ENCODE results near the gene WTIP.

The WTIP gene

DNA sequence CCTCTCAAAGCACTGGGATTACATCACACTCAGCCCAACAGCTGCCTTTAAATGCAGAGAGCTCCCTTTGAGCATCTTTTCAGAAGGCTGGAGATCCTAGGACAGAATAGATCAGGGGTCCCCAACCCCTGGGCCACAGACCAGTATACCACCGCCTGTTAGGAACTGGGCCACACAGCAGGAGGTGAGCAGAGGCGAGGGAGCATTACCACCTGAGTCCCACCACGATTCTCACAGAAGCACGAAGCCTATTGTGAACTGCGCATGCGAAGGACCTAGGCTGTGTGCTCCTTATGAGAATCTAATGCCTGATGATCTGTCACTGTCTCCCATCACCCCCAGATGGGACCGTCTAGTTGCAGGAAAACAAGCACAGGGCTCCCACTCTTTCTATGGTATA lies 2.2 kb upstream of the WTIP start:
- no peak for DNase-seq

- DNase-seq = no peak
Observed at GRCh38 chr19:34480491-34480890, 1.1 kb upstream of the WTIP start.

DNA sequence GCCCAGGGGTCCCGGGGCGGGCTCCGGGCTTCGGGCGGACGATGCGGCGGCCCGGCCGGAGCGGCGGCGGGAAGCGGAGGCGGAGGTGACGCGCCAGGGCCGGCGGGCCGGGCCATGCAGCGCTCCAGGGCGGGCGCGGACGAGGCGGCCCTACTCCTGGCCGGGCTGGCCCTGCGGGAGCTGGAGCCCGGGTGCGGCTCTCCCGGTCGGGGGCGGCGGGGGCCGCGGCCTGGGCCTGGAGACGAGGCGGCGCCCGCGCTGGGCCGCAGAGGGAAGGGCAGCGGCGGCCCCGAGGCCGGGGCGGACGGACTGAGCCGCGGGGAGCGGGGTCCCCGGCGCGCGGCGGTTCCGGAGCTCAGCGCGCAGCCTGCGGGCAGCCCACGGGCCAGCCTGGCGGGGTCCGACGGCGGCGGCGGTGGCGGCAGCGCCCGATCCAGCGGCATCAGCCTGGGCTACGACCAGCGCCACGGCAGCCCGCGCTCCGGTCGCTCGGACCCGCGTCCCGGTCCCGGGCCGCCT lies 362 bp downstream of the WTIP start:
- DNase-seq = no peak

- DNase-seq = no peak
Observed at GRCh38 chr19:34482380-34483250, 1.1 kb downstream of the WTIP start.

GRCh38 chr19:34484328-34484727 lies 2.8 kb downstream of the WTIP start:
- DNase-seq = no peak

DNA sequence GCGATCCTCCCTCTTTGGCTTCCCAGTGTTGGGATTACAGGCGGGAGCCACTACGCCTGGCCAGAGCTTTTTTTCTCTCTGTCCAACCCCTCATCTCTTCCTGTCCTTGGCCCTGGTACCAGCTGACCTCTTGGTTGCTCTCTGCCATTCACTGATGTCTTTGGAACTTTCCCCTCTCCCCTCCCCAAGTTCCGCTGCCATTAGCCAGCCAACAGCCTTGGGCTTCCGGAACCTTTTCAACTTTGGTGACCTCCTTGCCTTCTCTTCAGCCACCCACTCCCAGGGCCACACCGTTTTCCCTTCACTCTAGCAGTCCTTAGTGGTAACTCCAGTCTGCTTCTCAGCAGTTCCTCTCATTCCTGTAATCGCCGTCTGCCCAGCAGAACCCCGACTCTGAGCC lies 4.3 kb downstream of the WTIP start:
- no peak for DNase-seq

DNA sequence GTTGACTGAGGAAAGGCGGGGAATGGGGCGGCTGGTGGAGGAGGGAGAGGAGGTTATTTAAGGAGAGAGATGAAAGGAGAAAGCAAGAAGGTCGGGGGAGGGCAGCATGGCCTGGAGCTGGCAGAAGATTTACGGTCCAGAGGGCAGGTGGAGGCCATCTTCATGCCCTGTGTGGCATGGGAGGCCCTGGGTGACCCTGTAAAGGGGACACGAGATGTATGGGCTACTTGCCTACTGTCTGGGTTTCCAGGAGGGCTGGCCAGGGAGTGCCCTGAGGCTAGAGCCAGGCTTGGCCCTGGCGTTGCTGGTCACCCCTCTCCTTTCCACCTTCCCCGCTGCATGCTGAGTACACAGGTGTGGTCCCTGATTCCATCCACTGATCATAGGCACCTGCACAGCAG lies 6.1 kb downstream of the WTIP start:
- DNase-seq = no peak

- no peak for DNase-seq
Observed at GRCh38 chr19:34489175-34489574, 7.6 kb downstream of the WTIP start.

GRCh38 chr19:34490141-34490766 lies 8.7 kb downstream of the WTIP start:
- no peak for DNase-seq

DNA sequence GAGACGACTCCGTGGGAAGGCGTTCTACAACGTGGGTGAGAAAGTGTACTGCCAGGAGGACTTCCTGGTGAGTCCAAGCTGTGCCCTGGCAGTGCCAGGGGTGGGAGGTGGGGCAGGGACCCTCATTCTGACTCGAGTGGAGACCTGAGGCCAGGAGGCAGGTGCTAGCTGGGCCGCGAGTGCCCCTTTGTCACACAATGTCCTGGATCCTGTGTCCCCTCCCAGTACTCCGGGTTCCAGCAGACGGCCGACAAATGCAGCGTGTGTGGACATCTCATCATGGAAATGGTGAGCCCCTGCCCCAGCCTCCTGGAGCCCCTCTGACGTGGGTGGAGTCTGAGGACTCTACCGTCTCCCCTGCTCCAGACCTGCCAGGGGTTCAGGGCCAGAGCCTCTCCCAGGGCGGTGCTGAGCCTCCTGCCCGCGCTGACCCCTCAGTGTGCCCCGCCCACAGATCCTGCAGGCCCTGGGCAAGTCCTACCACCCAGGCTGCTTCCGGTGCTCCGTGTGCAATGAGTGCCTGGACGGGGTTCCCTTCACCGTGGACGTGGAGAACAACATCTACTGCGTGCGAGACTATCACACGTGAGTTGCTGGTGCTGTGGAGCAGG lies 11.6 kb downstream of the WTIP start:
- no peak for DNase-seq

DNA sequence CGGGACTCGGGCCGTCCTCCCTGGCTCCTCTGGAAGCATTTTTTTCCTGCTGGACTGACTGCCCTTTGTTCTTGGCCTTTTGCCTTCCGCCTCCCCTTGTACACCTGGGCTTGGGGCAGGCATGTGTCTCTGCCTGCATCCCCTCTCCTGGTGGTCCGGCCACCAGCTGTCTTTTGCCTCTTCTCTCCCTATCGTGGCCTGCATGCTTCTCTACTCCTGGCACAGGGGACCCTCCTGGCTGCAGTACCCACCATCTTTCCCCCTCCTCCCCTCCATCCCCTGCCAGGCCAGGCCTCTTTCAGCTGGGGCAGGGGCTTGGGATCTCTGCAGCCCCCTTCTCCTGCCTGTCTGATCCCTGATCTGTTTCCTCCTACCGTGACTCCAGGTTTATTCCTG lies 12.1 kb downstream of the WTIP start:
- DNase-seq = no peak

DNA sequence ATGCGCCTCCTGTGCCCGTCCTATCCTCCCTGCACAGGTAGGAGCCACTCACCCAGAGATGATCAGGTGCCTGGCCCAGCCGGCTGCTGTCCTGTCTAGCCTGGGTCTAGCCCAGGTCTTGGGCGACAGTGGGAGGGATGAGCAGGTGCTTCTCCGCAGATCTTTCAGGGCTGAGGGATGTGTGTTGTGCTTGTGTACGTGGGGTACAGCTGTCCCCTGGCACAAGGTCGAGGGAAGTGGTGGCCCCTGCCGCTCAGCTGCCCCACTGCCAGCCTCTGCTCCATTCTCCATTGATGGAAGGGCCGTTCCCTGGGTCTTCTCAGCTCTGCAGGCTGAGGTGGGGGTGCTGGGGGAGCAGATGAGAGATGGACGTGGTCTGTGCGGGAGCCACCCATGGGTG lies 13.0 kb downstream of the WTIP start:
- DNase-seq = no peak

GRCh38 chr19:34495416-34495815 lies 13.9 kb downstream of the WTIP start:
- DNase-seq = no peak

DNA sequence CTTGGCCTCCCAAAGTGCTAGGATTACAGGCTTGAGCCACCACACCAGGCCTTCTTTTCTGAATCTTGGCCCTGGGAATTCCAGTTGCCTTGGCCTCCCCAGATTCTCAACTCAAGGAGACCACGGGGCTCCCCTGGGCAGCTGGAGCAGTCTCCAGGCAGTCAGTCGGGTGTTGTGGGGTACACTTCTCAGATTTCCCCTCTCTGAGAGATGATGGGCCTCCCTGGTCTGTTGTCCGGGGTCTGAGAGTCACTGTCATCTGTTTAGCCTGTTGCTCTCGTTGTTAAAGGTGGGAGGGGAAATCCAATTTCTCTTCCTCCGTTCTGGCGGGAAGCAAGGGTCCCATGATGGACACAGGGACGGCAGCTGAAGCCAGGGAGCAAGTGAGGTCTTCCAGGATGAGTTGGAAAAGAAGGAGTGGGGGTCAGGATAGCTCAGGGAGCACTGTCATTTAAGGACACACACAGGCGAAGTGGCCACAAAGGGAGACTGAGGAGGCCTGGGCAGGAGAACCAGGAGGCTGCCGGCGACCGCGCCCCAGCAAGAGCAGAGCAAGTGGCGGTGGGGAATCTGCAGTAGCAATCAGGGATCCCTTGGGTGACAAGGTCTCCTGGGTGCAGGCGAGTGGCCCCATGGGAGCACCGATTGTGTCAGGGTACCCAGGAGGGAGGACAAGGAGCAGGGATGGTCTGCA lies 15.7 kb downstream of the WTIP start:
- DNase-seq = no peak

- no peak for DNase-seq
Observed at GRCh38 chr19:34499155-34499834, 17.7 kb downstream of the WTIP start.

GRCh38 chr19:34500656-34501120 lies 19.1 kb downstream of the WTIP start:
- no peak for DNase-seq

- peak; percentile 94 for DNase-seq
Observed at GRCh38 chr19:34501339-34502320, 20.1 kb downstream of the WTIP start.

DNA sequence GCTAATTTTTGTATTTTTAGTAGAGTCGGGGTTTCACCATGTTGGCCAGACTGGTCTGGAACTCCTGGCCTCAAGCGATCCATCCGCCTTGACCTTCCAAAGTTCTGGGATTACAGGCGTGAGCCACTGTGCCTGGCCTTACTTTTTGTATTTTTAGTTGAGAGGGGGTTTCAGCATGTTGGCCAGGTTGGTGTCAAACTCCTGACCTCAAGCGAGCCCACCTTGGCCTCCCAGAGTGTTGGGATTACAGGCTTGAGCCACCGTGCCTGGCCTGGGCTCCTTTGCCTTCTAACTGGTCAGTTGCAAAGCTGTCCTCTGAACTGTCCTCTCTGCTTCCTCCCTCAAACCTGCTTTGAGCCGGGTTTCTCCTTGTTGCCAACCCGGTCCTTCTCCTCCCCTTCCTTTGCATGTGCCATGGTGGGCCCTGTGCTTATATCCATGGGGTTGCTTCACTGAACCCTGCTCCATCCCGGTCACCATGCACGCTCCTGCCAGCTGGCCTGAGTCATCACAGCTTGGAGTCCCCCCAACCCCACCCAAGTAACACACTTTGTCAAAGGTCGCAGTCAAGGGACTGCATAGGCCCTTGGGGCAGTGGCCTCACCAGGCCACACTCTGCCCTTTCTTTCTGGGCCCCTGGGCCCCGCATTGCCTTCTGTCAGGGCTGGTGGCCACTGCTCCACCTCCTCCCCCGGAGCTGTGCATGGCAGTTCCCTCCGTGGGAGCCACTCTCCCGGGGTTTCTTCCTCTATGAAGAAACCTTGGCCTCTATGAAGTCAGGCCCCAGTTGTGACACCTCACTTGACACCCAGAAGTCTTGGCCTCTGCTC lies 21.2 kb downstream of the WTIP start:
- no peak for DNase-seq

- no peak for DNase-seq
Observed at GRCh38 chr19:34503531-34504272, 22.1 kb downstream of the WTIP start.
